GM19468 (cell line): Measurements from ENCODE around the gene TLL2.

Source experiments
- ATAC-seq: cut with Tn5 transposase; IDR thresholded peaks from one replicate; pipeline ENCODE4 v1.9.1; 2021; ENCODE audit warnings: mild to moderate bottlenecking, moderate library complexity, moderate number of reproducible peaks; ENCODE audit not compliant: unreplicated experiment; ENCODE audit errors: extremely low read depth

The TLL2 gene

GRCh38 chr10:96470116-96470743 lies 43.5 kb downstream of the TLL2 start:
- ATAC-seq = no peak

GRCh38 chr10:96468845-96469244 lies 44.9 kb downstream of the TLL2 start:
- no peak for ATAC-seq

GRCh38 chr10:96465599-96465998 lies 48.1 kb downstream of the TLL2 start:
- no peak for ATAC-seq

GRCh38 chr10:96463562-96463961 lies 50.2 kb downstream of the TLL2 start:
- no peak for ATAC-seq

- ATAC-seq = no peak
Observed at GRCh38 chr10:96462606-96463151, 51.0 kb downstream of the TLL2 start.

GRCh38 chr10:96460316-96460715 lies 53.4 kb downstream of the TLL2 start:
- no peak for ATAC-seq

- no peak for ATAC-seq
Observed at GRCh38 chr10:96457341-96457740, 56.4 kb downstream of the TLL2 start.

GRCh38 chr10:96456296-96456840 lies 57.4 kb downstream of the TLL2 start:
- no peak for ATAC-seq

- no peak for ATAC-seq
Observed at GRCh38 chr10:96453856-96454583, 59.7 kb downstream of the TLL2 start.

- ATAC-seq = no peak
Observed at GRCh38 chr10:96452494-96453153, 61.1 kb downstream of the TLL2 start.

- no peak for ATAC-seq
Observed at GRCh38 chr10:96450529-96451207, 63.1 kb downstream of the TLL2 start.

- ATAC-seq = no peak
Observed at GRCh38 chr10:96448558-96448957, 65.2 kb downstream of the TLL2 start.

GRCh38 chr10:96448021-96448457 lies 65.7 kb downstream of the TLL2 start:
- no peak for ATAC-seq

GRCh38 chr10:96446966-96447596 lies 66.6 kb downstream of the TLL2 start:
- ATAC-seq = no peak

- no peak for ATAC-seq
Observed at GRCh38 chr10:96441987-96442643, 71.6 kb downstream of the TLL2 start.

GRCh38 chr10:96441322-96441885 lies 72.3 kb downstream of the TLL2 start:
- no peak for ATAC-seq

- ATAC-seq = no peak
Observed at GRCh38 chr10:96440361-96441292, 73.1 kb downstream of the TLL2 start.

- ATAC-seq = no peak
Observed at GRCh38 chr10:96439725-96440124, 74.0 kb downstream of the TLL2 start.
